ENCODE results near the gene PHF21A.

- TF ChIP-seq YY1 (IDR thresholded peaks at IDR 0.05; ENCODE audit: insufficient read depth, insufficient read length), result no peak
- TF ChIP-seq ZNF274 (IDR thresholded peaks at IDR 0.05; ENCODE audit: low read depth, low read length), result no peak
Measured at GRCh38 chr11:46012185-46012584, 109.1 kb downstream of the PHF21A start.
